Esophagus muscularis mucosa (tissue), 3 donors: Measurements from ENCODE around the gene GPR84.

ENCODE experiments used
- POLR2A ChIP-seq: fragments of 450-650 bp; IDR thresholded peaks from one replicate; pipeline ENCODE4 v1.6.1; 2017; ENCODE audit warnings: antibody characterized with exemption, moderate library complexity, mild to moderate bottlenecking, low read depth
- TF ChIP-seq, protein P1 (sequence below), 3 experiments: fragments of 200-600 bp in 2 of 3; fragments of 450-650 bp in 1 of 3; sonication (generic) in 2 of 3; IDR thresholded peaks; one replicate each; pipeline ENCODE4 v1.5.1; 2017 to 2019; ENCODE audit warnings: antibody characterized with exemption in 3 of 3, mild to moderate bottlenecking in 2 of 3, moderate library complexity in 1 of 3

DNA sequence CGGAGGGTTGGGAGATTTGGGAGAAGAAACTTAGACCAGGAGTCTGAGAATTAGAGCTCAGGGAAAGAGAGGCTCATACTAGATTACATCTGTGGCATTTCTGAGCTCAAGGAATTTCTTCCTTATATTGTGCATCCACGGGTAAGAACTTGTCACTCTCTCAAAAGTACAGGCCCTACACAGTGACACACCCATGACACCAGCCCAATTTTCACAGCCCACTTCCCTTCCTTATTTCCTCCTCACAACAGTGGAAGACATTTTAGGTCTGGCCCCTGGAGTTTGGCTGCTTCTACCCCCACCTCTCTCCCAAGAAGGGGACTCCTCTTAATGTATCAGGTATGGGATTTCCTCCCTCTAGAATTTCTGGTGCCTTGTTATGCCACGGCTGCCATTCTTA is 29.5 kb upstream of the GPR84 start:
- TF ChIP-seq, protein P1, sequence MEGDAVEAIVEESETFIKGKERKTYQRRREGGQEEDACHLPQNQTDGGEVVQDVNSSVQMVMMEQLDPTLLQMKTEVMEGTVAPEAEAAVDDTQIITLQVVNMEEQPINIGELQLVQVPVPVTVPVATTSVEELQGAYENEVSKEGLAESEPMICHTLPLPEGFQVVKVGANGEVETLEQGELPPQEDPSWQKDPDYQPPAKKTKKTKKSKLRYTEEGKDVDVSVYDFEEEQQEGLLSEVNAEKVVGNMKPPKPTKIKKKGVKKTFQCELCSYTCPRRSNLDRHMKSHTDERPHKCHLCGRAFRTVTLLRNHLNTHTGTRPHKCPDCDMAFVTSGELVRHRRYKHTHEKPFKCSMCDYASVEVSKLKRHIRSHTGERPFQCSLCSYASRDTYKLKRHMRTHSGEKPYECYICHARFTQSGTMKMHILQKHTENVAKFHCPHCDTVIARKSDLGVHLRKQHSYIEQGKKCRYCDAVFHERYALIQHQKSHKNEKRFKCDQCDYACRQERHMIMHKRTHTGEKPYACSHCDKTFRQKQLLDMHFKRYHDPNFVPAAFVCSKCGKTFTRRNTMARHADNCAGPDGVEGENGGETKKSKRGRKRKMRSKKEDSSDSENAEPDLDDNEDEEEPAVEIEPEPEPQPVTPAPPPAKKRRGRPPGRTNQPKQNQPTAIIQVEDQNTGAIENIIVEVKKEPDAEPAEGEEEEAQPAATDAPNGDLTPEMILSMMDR (IDR thresholded peaks at IDR 0.05), result no peak
- no peak for TF ChIP-seq POLR2A
